Measurements from ENCODE around the gene WNT2.

GRCh38 chr7:117262546-117262945 is 60.3 kb downstream of the WNT2 start:
- no peak for TF ChIP-seq CTCF (IDR thresholded peaks at IDR 0.05)
- no peak for TF ChIP-seq POLR2A (IDR thresholded peaks at IDR 0.05)
- no peak for TF ChIP-seq POLR2AphosphoS5 (IDR thresholded peaks at IDR 0.05)
- no peak for TF ChIP-seq EP300 (IDR thresholded peaks at IDR 0.05)

All from suprapubic skin (tissue), 4 donors.